Muscle layer of duodenum (tissue), 2 donors: Measurements from ENCODE around the gene CPXM2.

Experiments used
- H3K27ac ChIP-seq: one replicate; pipeline ENCODE4 v1.7.0; 2013; ENCODE audit warnings: mild to moderate bottlenecking, low read length
- H3K27me3 ChIP-seq: one replicate; pipeline ENCODE4 v1.7.0; 2013; ENCODE audit warnings: low read depth, mild to moderate bottlenecking, control low read depth, low read length
- H3K36me3 ChIP-seq, 2 donors: one replicate each; pipeline ENCODE4 v1.7.0; 2013; ENCODE audit warnings: low read length in 2 of 2, control low read depth in 1 of 2, mild to moderate bottlenecking in 1 of 2; ENCODE audit not compliant: insufficient read depth in 2 of 2, control insufficient read depth in 1 of 2
- H3K4me1 ChIP-seq, 2 donors: one replicate each; pipeline ENCODE4 v1.7.0; 2013; ENCODE audit warnings: low read length in 2 of 2, mild to moderate bottlenecking in 2 of 2, control low read depth in 1 of 2, moderate library complexity in 1 of 2; ENCODE audit not compliant: insufficient read depth in 2 of 2, control insufficient read depth in 1 of 2
- H3K4me3 ChIP-seq, 2 donors: one replicate each; pipeline ENCODE4 v1.7.0; 2013; ENCODE audit warnings: low read length in 2 of 2, low read depth in 1 of 2, mild to moderate bottlenecking in 1 of 2
- H3K9me3 ChIP-seq, 2 donors: one replicate each; pipeline ENCODE4 v1.7.0; 2013; ENCODE audit warnings: low read length in 2 of 2, control low read depth in 1 of 2, mild to moderate bottlenecking in 1 of 2; ENCODE audit not compliant: control insufficient read depth in 1 of 2
- donor health status: healthy.

The CPXM2 gene

DNA sequence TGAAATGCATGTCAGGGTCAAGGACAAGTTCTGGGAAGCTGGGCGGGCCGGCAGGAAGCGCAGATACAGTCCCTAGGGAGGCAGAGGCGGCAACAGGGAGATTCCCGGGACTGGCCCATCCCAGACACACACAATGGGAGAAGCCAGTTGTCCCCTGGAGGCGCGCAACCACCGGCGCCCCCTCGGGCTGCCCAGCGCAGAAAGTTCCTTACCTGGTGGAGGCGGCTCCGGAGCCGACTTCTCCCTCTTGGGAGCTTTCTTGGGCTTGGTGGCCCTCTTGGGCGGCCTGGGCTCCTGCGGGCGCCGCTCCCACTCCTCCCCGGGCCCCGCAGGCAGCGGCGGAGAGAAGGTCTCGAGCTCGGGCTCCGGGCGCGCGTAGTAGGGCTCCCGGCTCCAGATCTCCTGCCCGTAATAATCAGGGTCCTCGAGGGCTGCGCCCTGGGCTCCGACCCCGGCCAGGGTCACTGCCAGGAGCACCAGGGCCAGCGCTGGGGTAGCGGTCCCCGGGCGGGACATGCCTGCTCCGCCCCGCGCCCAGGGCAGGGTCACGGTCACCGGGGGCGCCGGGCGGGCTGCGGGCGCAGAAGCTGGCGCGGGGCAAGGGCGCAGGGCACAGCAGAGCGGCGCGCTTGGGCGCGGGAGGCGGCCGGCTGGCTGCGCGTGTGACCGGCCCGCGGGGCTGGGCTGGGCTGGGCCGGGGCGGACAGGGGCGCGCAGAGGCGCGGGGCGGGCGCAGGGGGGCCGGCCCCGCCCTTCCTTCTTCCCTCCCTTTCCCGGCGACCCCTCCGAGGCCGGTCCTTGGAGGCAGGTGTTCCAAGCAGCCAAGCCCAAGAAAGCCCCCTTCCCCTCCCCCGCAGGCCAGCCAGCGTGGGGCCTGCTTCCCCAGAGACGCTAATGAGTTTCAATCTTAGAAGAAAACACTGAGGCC lies at the start of gene CPXM2:
CPXM2 (minus strand) TSS at position 664 of the 928 bp plus-strand sequence; CDS start at position 516, 148 bp downstream.
- H3K4me1 ChIP-seq, result peaks cover 0 to 22% of the 10 kb centered on the region in 2 donors
- peak within 1 kb of the TSS; percentile 57 to 65 for H3K4me3 ChIP-seq
- H3K9me3 ChIP-seq, result no peaks in the 10 kb centered on the region
- no peaks in the 10 kb centered on the region for H3K27me3 ChIP-seq
- peak within 1 kb of the TSS; percentile 83 for H3K27ac ChIP-seq
- no peaks in the 10 kb centered on the region for H3K36me3 ChIP-seq

DNA sequence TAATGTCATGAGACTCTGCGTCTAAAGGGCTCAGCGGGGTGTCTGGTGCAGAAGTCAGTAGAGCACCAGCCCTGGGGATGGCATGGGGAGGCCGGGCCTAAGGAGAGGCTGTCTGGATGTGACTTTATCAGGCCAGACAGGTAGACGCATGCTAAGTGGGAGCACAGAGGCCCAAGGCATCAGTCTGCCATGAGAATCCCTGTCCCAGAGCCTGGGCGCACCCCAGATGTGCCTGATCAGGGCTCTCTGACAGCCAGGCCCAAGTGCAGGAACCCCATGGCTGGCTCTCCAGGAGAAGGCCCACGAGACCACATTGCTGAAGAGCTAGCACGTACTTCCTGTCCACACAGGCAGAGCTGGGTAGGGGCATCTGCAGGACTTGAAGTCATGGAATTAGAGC lies 48.0 kb upstream of the CPXM2 start:
- Histone ChIP-seq H3K9me3 (no peaks in the 10 kb centered on the region), H3K36me3 (no peaks in the 10 kb centered on the region), H3K27ac (no peak overlapping the region), H3K4me3 (no peak overlapping the region), H3K4me1 (peaks cover 0 to 2% of the 10 kb centered on the region in 2 donors), H3K27me3 (no peaks in the 10 kb centered on the region)

DNA sequence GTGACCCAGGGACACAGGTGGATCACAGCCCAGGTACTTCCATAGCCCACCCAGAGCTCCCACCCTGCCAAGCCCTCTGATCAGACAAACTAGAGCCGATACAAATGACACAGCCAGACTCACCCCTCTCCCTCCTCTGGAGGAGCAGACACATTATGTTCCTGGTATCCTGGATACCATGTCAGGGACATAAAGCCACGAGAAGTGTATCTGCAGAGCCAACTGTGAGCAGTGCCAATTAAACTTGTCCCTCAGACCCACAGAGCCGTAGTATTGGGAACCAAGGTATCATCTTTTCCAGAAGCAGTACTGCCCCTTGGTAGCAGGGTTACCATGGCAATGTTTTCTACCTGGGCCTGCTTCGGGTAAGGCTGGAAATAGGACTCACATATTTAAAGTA lies 47.3 kb upstream of the CPXM2 start:
- no peak overlapping the region for H3K27ac ChIP-seq
- no peaks in the 10 kb centered on the region for H3K27me3 ChIP-seq
- H3K4me3 ChIP-seq, result no peak overlapping the region
- no peaks in the 10 kb centered on the region for H3K36me3 ChIP-seq
- no peaks in the 10 kb centered on the region for H3K9me3 ChIP-seq
- H3K4me1 ChIP-seq, result no peaks in the 10 kb centered on the region

DNA sequence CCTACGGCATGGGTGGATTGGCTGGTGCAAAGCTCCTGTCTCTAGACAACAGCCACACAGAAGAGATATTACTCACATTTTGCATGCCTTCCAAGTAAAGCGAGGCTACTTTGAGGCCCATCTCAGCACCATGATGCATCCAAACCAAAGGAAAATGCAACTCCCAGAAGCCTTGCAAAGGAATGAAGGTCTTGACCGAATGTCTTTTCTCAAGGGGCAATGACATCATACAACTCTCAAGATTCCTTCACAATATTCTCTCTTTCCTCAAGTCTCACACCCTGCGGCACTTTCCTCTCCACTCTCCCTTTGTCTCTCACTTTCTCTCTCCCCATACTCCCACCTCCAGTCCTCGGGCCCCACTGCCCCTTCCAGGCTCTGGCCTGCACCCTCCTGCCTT lies 44.8 kb upstream of the CPXM2 start:
- Histone ChIP-seq H3K27ac (no peak overlapping the region), H3K4me1 (no peaks in the 10 kb centered on the region), H3K4me3 (no peak overlapping the region)

DNA sequence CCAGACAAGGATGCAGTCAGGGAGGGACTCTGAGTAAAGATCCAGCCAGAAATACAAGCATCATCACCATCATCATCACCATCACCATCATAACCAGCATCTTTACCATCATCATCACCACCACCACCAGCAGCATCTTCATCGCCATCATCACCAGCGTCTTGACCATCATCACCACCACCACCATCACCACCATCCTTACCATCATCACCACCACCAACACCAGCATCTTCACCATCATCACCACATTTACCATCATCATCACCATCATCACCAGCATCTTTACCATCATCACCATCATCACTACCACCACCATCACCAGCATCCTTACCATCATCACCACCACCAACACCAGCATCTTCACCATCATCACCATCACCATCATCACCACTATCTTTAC lies 44.1 kb upstream of the CPXM2 start:
- H3K27ac ChIP-seq, result no peak overlapping the region
- no peaks in the 10 kb centered on the region for H3K27me3 ChIP-seq
- peaks cover 0 to 4% of the 10 kb centered on the region in 2 donors for H3K9me3 ChIP-seq
- no peaks in the 10 kb centered on the region for H3K4me1 ChIP-seq
- no peaks in the 10 kb centered on the region for H3K36me3 ChIP-seq
- no peak overlapping the region for H3K4me3 ChIP-seq

More for the DNA sequence above, 44.8 kb upstream of the CPXM2 start:
- Histone ChIP-seq H3K9me3 (no peaks in the 10 kb centered on the region), H3K27me3 (no peaks in the 10 kb centered on the region), H3K36me3 (no peaks in the 10 kb centered on the region)

DNA sequence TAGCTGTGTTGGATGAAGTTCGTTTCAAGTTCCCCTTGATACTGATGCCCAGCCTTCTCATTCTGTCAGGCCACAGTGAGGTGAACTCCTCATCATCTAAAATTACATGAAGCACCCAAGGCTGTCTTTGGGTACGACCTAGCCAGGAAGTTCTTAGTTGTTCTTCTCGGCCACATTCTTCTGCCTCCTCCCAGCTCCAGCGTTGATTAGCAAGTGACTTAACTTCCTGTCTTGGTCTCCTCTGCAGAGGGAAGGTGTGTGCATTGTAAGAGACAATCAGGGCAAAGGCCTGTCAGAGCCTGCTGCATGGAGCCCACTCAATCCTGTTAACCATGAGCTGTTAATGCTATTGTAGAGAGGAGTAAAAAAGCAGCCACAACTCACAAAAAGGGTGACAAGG lies 43.2 kb upstream of the CPXM2 start:
- H3K9me3 ChIP-seq, result peaks cover 0 to 4% of the 10 kb centered on the region in 2 donors
- no peaks in the 10 kb centered on the region for H3K27me3 ChIP-seq
- no peak overlapping the region for H3K4me3 ChIP-seq
- H3K27ac ChIP-seq, result no peak overlapping the region
- H3K36me3 ChIP-seq, result no peaks in the 10 kb centered on the region
- no peaks in the 10 kb centered on the region for H3K4me1 ChIP-seq

DNA sequence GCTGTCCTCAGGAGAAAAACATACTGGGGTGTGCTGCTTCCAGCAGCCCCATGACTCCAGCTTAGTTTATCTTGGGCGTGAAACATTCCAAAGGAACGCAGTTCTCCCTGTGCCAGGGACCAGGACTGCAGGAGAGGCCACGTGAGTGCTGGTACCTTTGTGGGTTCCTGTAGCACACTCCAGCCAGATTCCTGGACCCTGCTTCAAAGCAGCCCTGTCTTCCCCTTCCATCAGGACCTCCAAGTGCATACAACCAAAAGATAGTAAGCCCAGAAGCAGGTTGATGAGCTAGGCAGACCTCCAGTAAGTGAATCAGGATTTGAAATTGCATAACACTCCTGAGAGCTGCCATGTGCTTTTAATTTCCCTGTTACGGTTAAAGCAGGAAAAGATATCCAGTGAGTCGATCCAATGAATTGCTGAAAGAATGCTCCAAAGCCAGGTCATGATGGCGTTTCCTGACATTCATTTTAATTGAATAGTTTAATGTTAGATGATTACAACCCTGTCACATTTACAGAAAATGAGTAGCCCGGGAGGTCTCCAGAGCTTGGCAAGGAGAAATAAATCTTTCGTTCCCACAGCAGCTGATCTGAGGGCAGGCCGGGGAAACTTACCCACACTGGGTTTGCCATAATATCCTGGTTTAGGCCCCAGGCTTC lies 38.9 kb upstream of the CPXM2 start:
- Histone ChIP-seq H3K36me3 (no peaks in the 10 kb centered on the region), H3K4me3 (no peak overlapping the region), H3K4me1 (no peaks in the 10 kb centered on the region), H3K9me3 (peaks cover 0 to 10% of the 10 kb centered on the region in 2 donors), H3K27me3 (no peaks in the 10 kb centered on the region), H3K27ac (peak overlapping the region; percentile 3)

DNA sequence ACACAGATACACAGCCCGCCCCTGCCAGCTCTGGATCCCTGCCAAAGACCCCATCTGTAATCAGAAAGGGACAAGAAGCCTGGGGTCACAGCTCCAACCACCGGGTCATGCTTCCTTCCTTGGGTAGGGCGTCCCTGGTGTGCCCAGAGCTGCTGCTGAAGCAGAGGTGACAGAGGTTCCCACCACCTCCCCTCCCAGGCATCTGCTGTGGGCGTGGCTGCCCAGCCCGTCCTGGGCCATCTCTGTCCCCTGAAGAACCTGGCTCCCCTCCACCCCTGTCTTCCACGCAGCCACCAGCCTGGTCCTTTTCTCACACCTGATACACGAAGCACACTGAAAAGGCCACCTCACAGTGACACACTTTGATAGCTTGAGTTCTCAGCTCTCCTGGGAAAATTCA lies 38.2 kb upstream of the CPXM2 start:
- no peaks in the 10 kb centered on the region for H3K36me3 ChIP-seq
- H3K27ac ChIP-seq, result peak overlapping the region; percentile 3
- H3K4me3 ChIP-seq, result no peak overlapping the region
- no peaks in the 10 kb centered on the region for H3K27me3 ChIP-seq
- no peaks in the 10 kb centered on the region for H3K4me1 ChIP-seq
- H3K9me3 ChIP-seq, result peaks cover 0 to 10% of the 10 kb centered on the region in 2 donors

DNA sequence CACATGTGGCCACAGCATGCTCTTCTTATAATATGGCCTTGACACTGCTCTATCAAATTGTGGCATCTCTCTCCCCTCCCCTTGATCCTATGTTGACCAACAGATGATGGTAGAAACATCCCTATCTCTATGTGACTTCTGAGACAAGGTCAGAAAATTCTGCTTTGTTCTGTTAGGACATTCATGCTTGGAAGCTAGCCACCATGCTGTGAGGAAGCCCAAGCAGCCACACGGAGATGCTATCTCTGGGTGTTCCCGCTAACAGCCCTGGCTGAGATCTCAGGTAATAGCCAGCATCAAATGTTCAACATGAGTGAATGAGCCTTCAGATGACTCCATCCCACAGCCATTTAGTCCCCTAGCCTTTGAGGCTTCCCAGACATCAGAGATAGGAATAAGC lies 36.8 kb upstream of the CPXM2 start:
- peaks cover 0 to 10% of the 10 kb centered on the region in 2 donors for H3K9me3 ChIP-seq
- no peak overlapping the region for H3K4me3 ChIP-seq
- H3K27ac ChIP-seq, result no peak overlapping the region
- no peaks in the 10 kb centered on the region for H3K4me1 ChIP-seq
- H3K36me3 ChIP-seq, result no peaks in the 10 kb centered on the region
- H3K27me3 ChIP-seq, result no peaks in the 10 kb centered on the region

DNA sequence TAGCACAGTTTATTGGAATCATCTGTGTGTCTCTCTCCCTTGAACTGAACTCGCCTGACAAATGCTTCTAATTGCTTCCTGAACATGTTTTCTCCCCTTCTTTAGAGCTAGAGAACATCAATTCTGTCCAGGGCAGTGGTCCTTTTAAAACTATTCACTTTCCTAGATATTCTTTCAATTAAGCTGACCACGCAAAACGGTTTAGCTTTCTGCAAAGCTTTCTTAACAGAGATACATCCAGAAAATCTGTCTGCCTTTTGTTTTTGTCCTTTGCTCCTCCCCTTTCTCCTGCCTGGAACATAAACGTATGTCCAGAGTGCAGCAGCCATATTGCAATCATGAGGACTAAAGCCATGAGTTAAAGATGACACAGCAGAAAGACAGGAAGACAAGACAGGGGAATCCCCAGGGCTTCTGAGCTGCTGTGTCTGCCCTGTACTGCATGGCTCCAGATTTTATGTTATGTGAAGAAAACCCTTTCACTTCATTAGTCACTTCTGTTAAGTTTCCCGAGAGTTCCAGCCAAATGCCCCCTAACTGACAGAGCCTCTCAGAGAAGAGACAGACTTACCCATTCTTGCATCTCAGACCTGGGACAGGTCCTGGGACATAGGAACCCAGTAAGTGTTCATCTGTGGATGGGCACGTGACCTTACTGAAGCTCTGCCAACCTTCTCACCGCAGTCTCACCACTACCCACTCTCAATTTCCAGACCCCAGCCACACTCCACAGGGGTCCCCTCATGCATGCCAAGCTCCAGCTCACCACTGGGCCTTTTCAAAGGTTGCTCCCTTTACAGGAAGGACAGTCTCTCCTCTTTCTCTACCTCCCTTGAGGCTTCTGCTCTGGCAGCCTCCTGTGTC lies 35.0 kb upstream of the CPXM2 start:
- Histone ChIP-seq H3K4me1 (no peaks in the 10 kb centered on the region), H3K27me3 (no peaks in the 10 kb centered on the region), H3K36me3 (no peaks in the 10 kb centered on the region), H3K4me3 (no peak overlapping the region), H3K9me3 (peaks cover 0 to 10% of the 10 kb centered on the region in 2 donors), H3K27ac (no peak overlapping the region)

DNA sequence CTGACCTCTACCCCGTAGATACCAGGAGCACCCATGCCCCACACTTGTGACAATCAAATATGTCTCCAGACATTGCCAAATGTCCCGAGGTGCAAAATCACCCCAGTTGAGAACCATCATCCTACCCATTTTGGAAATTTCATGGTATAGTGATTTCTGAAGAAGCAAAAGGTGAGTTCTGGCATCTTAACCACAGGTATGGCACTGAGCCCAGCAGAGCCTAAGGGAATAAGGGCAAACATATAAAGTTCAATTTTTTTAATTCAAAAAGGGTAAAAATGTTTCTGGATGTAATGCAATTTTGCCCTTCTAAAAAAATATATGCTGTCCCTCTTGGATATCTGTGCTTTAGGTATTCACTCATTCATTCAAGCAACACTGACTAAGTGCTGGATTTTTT lies 30.5 kb upstream of the CPXM2 start:
- Histone ChIP-seq H3K27ac (no peak overlapping the region), H3K4me1 (no peaks in the 10 kb centered on the region), H3K36me3 (no peaks in the 10 kb centered on the region), H3K27me3 (no peaks in the 10 kb centered on the region), H3K4me3 (no peak overlapping the region), H3K9me3 (peaks cover 0 to 8% of the 10 kb centered on the region in 2 donors)
